Measurements from ENCODE around the gene CNOT6L.

DNA sequence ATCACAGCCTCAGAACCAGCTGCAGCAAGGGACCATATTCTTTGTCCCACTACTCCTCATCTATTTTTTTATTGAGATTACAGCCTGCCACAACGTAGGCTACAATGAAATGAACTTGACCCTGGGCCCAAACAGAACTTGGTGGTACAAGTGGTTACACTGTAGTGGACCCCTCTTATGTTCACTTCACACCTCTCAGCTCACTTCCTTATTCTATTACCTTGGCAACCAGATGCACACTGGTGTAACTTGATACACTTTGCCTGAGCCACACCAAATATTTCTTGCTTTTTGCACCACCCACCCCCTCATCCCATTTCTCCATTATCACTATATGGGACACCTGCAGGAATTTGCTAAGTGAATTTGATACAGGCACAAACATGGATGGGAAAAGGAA lies 107.7 kb downstream of the CNOT6L start:
- TF ChIP-seq RNF2 (IDR thresholded peaks at IDR 0.05; ENCODE audit: borderline replicate concordance, low read depth) (no peak), MAZ (IDR thresholded peaks at IDR 0.05; ENCODE audit: borderline replicate concordance, low read depth, low read length) (no peak), CEBPB (IDR thresholded peaks at IDR 0.05) (no peak), USF2 (IDR thresholded peaks at IDR 0.05) (no peak), HOXA7 (CRISPR knock-in tag; IDR thresholded peaks at IDR 0.05) (no peak), EHMT2 (IDR thresholded peaks at IDR 0.05; ENCODE audit: low read depth) (no peak), RFX5 (IDR thresholded peaks at IDR 0.05) (no peak), POLR2A (IDR thresholded peaks at IDR 0.05; ENCODE audit: low read length) (no peak), CHD2 (IDR thresholded peaks at IDR 0.05; ENCODE audit: low read length, partially characterized antibody) (no peak)
- TF ChIP-seq, protein P1, sequence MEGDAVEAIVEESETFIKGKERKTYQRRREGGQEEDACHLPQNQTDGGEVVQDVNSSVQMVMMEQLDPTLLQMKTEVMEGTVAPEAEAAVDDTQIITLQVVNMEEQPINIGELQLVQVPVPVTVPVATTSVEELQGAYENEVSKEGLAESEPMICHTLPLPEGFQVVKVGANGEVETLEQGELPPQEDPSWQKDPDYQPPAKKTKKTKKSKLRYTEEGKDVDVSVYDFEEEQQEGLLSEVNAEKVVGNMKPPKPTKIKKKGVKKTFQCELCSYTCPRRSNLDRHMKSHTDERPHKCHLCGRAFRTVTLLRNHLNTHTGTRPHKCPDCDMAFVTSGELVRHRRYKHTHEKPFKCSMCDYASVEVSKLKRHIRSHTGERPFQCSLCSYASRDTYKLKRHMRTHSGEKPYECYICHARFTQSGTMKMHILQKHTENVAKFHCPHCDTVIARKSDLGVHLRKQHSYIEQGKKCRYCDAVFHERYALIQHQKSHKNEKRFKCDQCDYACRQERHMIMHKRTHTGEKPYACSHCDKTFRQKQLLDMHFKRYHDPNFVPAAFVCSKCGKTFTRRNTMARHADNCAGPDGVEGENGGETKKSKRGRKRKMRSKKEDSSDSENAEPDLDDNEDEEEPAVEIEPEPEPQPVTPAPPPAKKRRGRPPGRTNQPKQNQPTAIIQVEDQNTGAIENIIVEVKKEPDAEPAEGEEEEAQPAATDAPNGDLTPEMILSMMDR (IDR thresholded peaks at IDR 0.05), result no peak
- TF ChIP-seq, protein P2, sequence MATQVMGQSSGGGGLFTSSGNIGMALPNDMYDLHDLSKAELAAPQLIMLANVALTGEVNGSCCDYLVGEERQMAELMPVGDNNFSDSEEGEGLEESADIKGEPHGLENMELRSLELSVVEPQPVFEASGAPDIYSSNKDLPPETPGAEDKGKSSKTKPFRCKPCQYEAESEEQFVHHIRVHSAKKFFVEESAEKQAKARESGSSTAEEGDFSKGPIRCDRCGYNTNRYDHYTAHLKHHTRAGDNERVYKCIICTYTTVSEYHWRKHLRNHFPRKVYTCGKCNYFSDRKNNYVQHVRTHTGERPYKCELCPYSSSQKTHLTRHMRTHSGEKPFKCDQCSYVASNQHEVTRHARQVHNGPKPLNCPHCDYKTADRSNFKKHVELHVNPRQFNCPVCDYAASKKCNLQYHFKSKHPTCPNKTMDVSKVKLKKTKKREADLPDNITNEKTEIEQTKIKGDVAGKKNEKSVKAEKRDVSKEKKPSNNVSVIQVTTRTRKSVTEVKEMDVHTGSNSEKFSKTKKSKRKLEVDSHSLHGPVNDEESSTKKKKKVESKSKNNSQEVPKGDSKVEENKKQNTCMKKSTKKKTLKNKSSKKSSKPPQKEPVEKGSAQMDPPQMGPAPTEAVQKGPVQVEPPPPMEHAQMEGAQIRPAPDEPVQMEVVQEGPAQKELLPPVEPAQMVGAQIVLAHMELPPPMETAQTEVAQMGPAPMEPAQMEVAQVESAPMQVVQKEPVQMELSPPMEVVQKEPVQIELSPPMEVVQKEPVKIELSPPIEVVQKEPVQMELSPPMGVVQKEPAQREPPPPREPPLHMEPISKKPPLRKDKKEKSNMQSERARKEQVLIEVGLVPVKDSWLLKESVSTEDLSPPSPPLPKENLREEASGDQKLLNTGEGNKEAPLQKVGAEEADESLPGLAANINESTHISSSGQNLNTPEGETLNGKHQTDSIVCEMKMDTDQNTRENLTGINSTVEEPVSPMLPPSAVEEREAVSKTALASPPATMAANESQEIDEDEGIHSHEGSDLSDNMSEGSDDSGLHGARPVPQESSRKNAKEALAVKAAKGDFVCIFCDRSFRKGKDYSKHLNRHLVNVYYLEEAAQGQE (IDR thresholded peaks at IDR 0.05), result no peak
